ENCODE data around the gene TOMT. TPM values are rescaled to one million over a fixed set of nuclear protein-coding genes. Genes with fewer than 3 reads are reported as not detected.

TOMT gene
- total and polyA plus RNA-seq, 5 experiments from 2014 or later = not detected

- H3K27ac Mint-ChIP-seq = peak overlapping the region in 8 of 10 donors; percentile 20 to 96 (median 84)
- peaks cover 0 to 38% (median 0%) of the 10 kb centered on the region in 3 donors for H3K36me3 Mint-ChIP-seq
- H3K27me3 Mint-ChIP-seq = no peaks in the 10 kb centered on the region
- H3K4me3 Mint-ChIP-seq = no peak overlapping the region
- peak; percentile 99 for ATAC-seq
- peaks cover 16 to 19% (median 16%) of the 10 kb centered on the region in 4 donors for H3K4me1 Mint-ChIP-seq
- POLR2A ChIA-PET = interaction anchor here (0.7 to 2.8 kb wide), 6 partner anchors 9 to 66 kb away, joined by 3 to 28 read pairs (median 6); no protein-coding TSS in a partner anchor
- H3K9me3 Mint-ChIP-seq = no peaks in the 10 kb centered on the region
- DNase-seq = peak; percentile 34 to 85 (median 68)
These were observed 14.4 kb upstream of the TOMT start for GRCh38 chr11:72091292-72091691.

- H3K36me3 Mint-ChIP-seq = peaks cover 0 to 46% (median 5%) of the 10 kb centered on the region in 3 donors
- POLR2A ChIA-PET = interaction anchor here (1.5 to 8.1 kb wide), 4 partner anchors 8 to 58 kb away, joined by 5 to 79 read pairs (median 8); partner anchors contain the start of gene ANAPC15
- DNase-seq (no peak), ATAC-seq (no peak)
- peaks cover 26 to 45% (median 37%) of the 10 kb centered on the region in 4 donors for H3K4me1 Mint-ChIP-seq
- H3K27ac Mint-ChIP-seq = peak overlapping the region in 4 of 10 donors; percentile 24 to 76 (median 70)
- H3K9me3 Mint-ChIP-seq = no peaks in the 10 kb centered on the region
- no peaks in the 10 kb centered on the region for H3K27me3 Mint-ChIP-seq
- no peak overlapping the region for H3K4me3 Mint-ChIP-seq
These were observed 7.0 kb upstream of the TOMT start for GRCh38 chr11:72098741-72099140.

- no peak for DNase-seq
- H3K36me3 Mint-ChIP-seq = peaks cover 0 to 36% (median 7%) of the 10 kb centered on the region in 3 donors
- no peaks in the 10 kb centered on the region for H3K9me3 Mint-ChIP-seq
- H3K27ac Mint-ChIP-seq = peak overlapping the region; percentile 8 to 90 (median 72)
- no peak overlapping the region for H3K4me3 Mint-ChIP-seq
- peaks cover 28 to 53% (median 47%) of the 10 kb centered on the region in 4 donors for H3K4me1 Mint-ChIP-seq
- POLR2A ChIA-PET = interaction anchor here (0.7 to 8.1 kb wide), 5 partner anchors 9 to 60 kb away, joined by 5 to 79 read pairs (median 7); partner anchors contain the start of gene ANAPC15
- H3K27me3 Mint-ChIP-seq = no peaks in the 10 kb centered on the region
- no peak for ATAC-seq
These were observed 5.7 kb upstream of the TOMT start for GRCh38 chr11:72100009-72100408.

GRCh38 chr11:72100462-72100861 is 5.3 kb upstream of the TOMT start:
- Mint-ChIP-seq H3K9me3 (no peaks in the 10 kb centered on the region), H3K4me3 (peak overlapping the region in 2 of 10 donors; percentile 6 to 12), H3K4me1 (peaks cover 28 to 53% (median 48%) of the 10 kb centered on the region in 4 donors), H3K27me3 (no peaks in the 10 kb centered on the region), H3K36me3 (peaks cover 0 to 32% (median 7%) of the 10 kb centered on the region in 3 donors), H3K27ac (peak overlapping the region; percentile 22 to 97 (median 79))
- ATAC-seq (no peak), DNase-seq (no peak)
- POLR2A ChIA-PET = interaction anchor here (1.1 to 8.1 kb wide), 3 partner anchors 9 to 60 kb away, joined by 5 to 79 read pairs (median 7); partner anchors contain the start of gene ANAPC15

- H3K36me3 Mint-ChIP-seq = peaks cover 0 to 23% (median 7%) of the 10 kb centered on the region in 3 donors
- peak overlapping the region; percentile 66 to 96 (median 86) for H3K4me3 Mint-ChIP-seq
- H3K9me3 Mint-ChIP-seq = no peaks in the 10 kb centered on the region
- no peaks in the 10 kb centered on the region for H3K27me3 Mint-ChIP-seq
- peak overlapping the region; percentile 88 to 99 (median 94) for H3K27ac Mint-ChIP-seq
- no peak for DNase-seq
- POLR2A ChIA-PET = interaction anchor here (0.6 to 8.1 kb wide), 6 partner anchors 10 to 173 kb away, joined by 3 to 79 read pairs (median 4); partner anchors contain the start of genes ANAPC15, RNF121 and XNDC1N
- peaks cover 28 to 53% (median 48%) of the 10 kb centered on the region in 4 donors for H3K4me1 Mint-ChIP-seq
- ATAC-seq = no peak
These were observed 3.6 kb upstream of the TOMT start for GRCh38 chr11:72102162-72102561.

GRCh38 chr11:72102631-72102945 is 3.1 kb upstream of the TOMT start:
- Mint-ChIP-seq H3K27me3 (no peaks in the 10 kb centered on the region), H3K9me3 (no peaks in the 10 kb centered on the region), H3K4me3 (peak overlapping the region; percentile 66 to 96 (median 86)), H3K36me3 (peaks cover 0 to 23% (median 11%) of the 10 kb centered on the region in 3 donors), H3K27ac (peak overlapping the region; percentile 88 to 99 (median 94)), H3K4me1 (peaks cover 28 to 52% (median 48%) of the 10 kb centered on the region in 4 donors)
- ATAC-seq (no peak), DNase-seq (no peak)
- POLR2A ChIA-PET = interaction anchor here (0.6 to 8.1 kb wide), 4 partner anchors 10 to 102 kb away, joined by 3 to 79 read pairs (median 8); partner anchors contain the start of gene ANAPC15

GRCh38 chr11:72102946-72103753 is 2.6 kb upstream of the TOMT start, which contains the start of gene LAMTOR1:
Gene LAMTOR1 (minus strand): TSS chr11:72103297. CDS start chr11:72103224, 73 bp downstream.
- Mint-ChIP-seq H3K9me3 (no peaks in the 10 kb centered on the region), H3K36me3 (peaks cover 0 to 23% (median 10%) of the 10 kb centered on the region in 3 donors), H3K27ac (peak within 1 kb of the TSS; percentile 88 to 99 (median 94)), H3K4me1 (peaks cover 25 to 48% (median 47%) of the 10 kb centered on the region in 4 donors), H3K27me3 (no peaks in the 10 kb centered on the region), H3K4me3 (peak within 1 kb of the TSS; percentile 66 to 96 (median 86))
- DNase-seq = peak; percentile 90 to 99 (median 96)
- POLR2A ChIA-PET = interaction anchor here (0.6 to 8.1 kb wide), 5 partner anchors 9 to 103 kb away, joined by 3 to 79 read pairs (median 12); partner anchors contain the start of gene ANAPC15
- ATAC-seq = peak; percentile 94 to 97

- POLR2A ChIA-PET = interaction anchor here (2.0 to 8.1 kb wide), 2 partner anchors 9 to 63 kb away, joined by 12 to 79 read pairs; partner anchors contain the start of gene ANAPC15
- DNase-seq (no peak), ATAC-seq (no peak)
- peak overlapping the region; percentile 66 to 96 (median 86) for H3K4me3 Mint-ChIP-seq
- H3K36me3 Mint-ChIP-seq = peaks cover 0 to 18% (median 11%) of the 10 kb centered on the region in 3 donors
- H3K9me3 Mint-ChIP-seq = no peaks in the 10 kb centered on the region
- H3K27me3 Mint-ChIP-seq = no peaks in the 10 kb centered on the region
- peaks cover 25 to 48% (median 47%) of the 10 kb centered on the region in 4 donors for H3K4me1 Mint-ChIP-seq
- H3K27ac Mint-ChIP-seq = peak overlapping the region; percentile 88 to 99 (median 94)
These were observed 2.0 kb upstream of the TOMT start for GRCh38 chr11:72103754-72104167.

- Mint-ChIP-seq H3K9me3 (peaks cover 0 to 5% (median 0%) of the 10 kb centered on the region in 9 donors), H3K4me1 (peaks cover 22 to 28% (median 25%) of the 10 kb centered on the region in 4 donors), H3K27me3 (peaks cover 0 to 6% (median under 1%) of the 10 kb centered on the region in 5 donors), H3K27ac (peak overlapping the region; percentile 95 to 99 (median 98)), H3K4me3 (peak overlapping the region; percentile 87 to 100 (median 96)), H3K36me3 (peaks cover 8 to 26% (median 19%) of the 10 kb centered on the region in 3 donors)
- DNase-seq (peak in 1 of 10 donors; percentile 7), ATAC-seq (no peak)
- POLR2A ChIA-PET = interaction anchor here (0.7 to 3.6 kb wide), 10 partner anchors 9 to 319 kb away, joined by 3 to 78 read pairs (median 9); partner anchors contain the start of genes INPPL1, NUMA1, RNF121 and XNDC1N
These were observed 5.8 kb downstream of the TOMT start for GRCh38 chr11:72111300-72112142.

- Mint-ChIP-seq H3K27me3 (peaks cover 0 to 7% (median 4%) of the 10 kb centered on the region in 5 donors), H3K4me3 (peak within 1 kb of the TSS; percentile 87 to 100 (median 96)), H3K9me3 (peaks cover 0 to 5% (median 0%) of the 10 kb centered on the region in 9 donors), H3K4me1 (peaks cover 22 to 28% (median 25%) of the 10 kb centered on the region in 4 donors), H3K27ac (peak within 1 kb of the TSS; percentile 95 to 99 (median 98)), H3K36me3 (peaks cover 8 to 24% (median 18%) of the 10 kb centered on the region in 3 donors)
- POLR2A ChIA-PET = interaction anchor here (0.6 to 3.6 kb wide), 16 partner anchors 9 to 319 kb away, joined by 3 to 78 read pairs (median 6); partner anchors contain the start of genes INPPL1, LAMTOR1, NUMA1 and RNF121
- ATAC-seq (peak; percentile 88 to 90), DNase-seq (peak; percentile 79 to 100 (median 99))
These were observed 6.6 kb downstream of the TOMT start, which contains the start of gene ANAPC15 for GRCh38 chr11:72112143-72112977. Gene ANAPC15 (minus strand): TSS chr11:72112695. CDS start chr11:72111276, 1,419 bp downstream.

All from naive thymus-derived CD8-positive, alpha-beta T cell (primary cell).